ENCODE data around the gene AATK.

Gene AATK

DNA sequence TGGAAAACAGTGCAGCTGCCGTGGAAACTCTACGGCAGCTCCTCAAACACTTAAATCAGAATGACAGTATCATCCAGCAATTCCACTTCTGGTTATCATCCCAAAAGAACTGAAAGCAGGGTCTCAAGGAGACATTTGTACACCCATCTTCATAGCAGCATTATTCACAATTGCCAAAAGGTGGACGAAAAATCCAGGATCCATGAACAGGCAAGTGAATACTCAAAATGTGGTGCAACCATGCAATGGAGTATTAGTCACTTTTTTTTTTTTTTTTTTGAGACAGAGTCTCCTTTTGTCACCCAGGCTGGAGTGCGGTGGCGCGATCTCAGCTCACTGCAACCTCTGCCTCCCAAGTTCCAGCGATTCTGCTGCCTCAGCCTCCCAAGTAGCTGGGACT lies 10.6 kb upstream of the AATK start:
- H3K36me3 ChIP-seq (ENCODE audit: control insufficient read depth, low read length), result no peaks in the 10 kb centered on the region
- H3K4me3 ChIP-seq (ENCODE audit: low read length), result no peak overlapping the region
- H3K4me2 ChIP-seq (ENCODE audit: low read length), result no peak overlapping the region
- no peaks in the 10 kb centered on the region for H3K4me1 ChIP-seq (ENCODE audit: control insufficient read depth, low read length)
- H3K9me2 ChIP-seq (replicated peaks; ENCODE audit: control insufficient read depth, low read length), result no peaks in the 10 kb centered on the region
- no peaks in the 10 kb centered on the region for H4K20me1 ChIP-seq (ENCODE audit: control insufficient read depth, insufficient read depth, low read depth, low read length)
- H3K27me3 ChIP-seq (ENCODE audit: control insufficient read depth, low read length), result no peaks in the 10 kb centered on the region
- no peaks in the 10 kb centered on the region for H3F3A ChIP-seq (ENCODE audit: control insufficient read depth, insufficient read depth)
- no peak for TF ChIP-seq EZH2phosphoT487 (IDR thresholded peaks at IDR 0.05; ENCODE audit: borderline replicate concordance, low read length)
- TF ChIP-seq, protein P1, sequence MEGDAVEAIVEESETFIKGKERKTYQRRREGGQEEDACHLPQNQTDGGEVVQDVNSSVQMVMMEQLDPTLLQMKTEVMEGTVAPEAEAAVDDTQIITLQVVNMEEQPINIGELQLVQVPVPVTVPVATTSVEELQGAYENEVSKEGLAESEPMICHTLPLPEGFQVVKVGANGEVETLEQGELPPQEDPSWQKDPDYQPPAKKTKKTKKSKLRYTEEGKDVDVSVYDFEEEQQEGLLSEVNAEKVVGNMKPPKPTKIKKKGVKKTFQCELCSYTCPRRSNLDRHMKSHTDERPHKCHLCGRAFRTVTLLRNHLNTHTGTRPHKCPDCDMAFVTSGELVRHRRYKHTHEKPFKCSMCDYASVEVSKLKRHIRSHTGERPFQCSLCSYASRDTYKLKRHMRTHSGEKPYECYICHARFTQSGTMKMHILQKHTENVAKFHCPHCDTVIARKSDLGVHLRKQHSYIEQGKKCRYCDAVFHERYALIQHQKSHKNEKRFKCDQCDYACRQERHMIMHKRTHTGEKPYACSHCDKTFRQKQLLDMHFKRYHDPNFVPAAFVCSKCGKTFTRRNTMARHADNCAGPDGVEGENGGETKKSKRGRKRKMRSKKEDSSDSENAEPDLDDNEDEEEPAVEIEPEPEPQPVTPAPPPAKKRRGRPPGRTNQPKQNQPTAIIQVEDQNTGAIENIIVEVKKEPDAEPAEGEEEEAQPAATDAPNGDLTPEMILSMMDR (IDR thresholded peaks at IDR 0.05; ENCODE audit: low read depth, low read length, poor library complexity, severe bottlenecking), result no peak
- no peaks in the 10 kb centered on the region for H3K79me2 ChIP-seq (ENCODE audit: control insufficient read depth, low read length)
- H3K27ac ChIP-seq (ENCODE audit: low read depth, low read length), result no peak overlapping the region
- H3K9me3 ChIP-seq (ENCODE audit: control insufficient read depth, insufficient read depth, low read length), result peaks cover 5% of the 10 kb centered on the region; the same call in 1 of the 2 replicates

DNA sequence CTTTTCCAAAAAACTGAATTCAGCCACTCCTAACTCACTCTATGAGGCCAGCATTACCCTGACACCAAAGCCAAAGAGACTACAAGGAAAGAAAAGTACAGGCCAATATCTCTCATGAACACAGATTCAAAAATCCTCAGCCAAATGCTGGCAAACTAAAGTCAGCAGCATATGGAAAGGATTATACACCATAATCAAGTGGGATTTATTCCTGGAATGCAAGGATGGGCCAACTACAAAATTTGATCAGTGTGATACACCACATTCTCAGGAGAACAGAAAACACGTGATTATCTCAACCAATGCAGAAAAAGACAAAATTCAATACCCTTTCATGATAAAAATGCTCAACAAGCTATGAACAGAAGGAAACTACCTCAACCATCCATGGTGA lies 7.7 kb upstream of the AATK start:
- H3K4me1 ChIP-seq (ENCODE audit: control insufficient read depth, low read length), result no peaks in the 10 kb centered on the region
- H3K27ac ChIP-seq (ENCODE audit: low read depth, low read length), result no peak overlapping the region
- no peaks in the 10 kb centered on the region for H4K20me1 ChIP-seq (ENCODE audit: control insufficient read depth, insufficient read depth, low read depth, low read length)
- no peaks in the 10 kb centered on the region for H3K9me2 ChIP-seq (replicated peaks; ENCODE audit: control insufficient read depth, low read length)
- no peak overlapping the region for H3K4me3 ChIP-seq (ENCODE audit: low read length)
- no peaks in the 10 kb centered on the region for H3K27me3 ChIP-seq (ENCODE audit: control insufficient read depth, low read length)
- H3K4me2 ChIP-seq (ENCODE audit: low read length), result no peak overlapping the region
- TF ChIP-seq, protein P1 (IDR thresholded peaks at IDR 0.05; ENCODE audit: low read depth, low read length, poor library complexity, severe bottlenecking), result no peak
- no peak for TF ChIP-seq EZH2phosphoT487 (IDR thresholded peaks at IDR 0.05; ENCODE audit: borderline replicate concordance, low read length)
- H3K9me3 ChIP-seq (ENCODE audit: control insufficient read depth, insufficient read depth, low read length), result peaks cover 5% of the 10 kb centered on the region; the same call in 1 of the 2 replicates
- no peaks in the 10 kb centered on the region for H3K36me3 ChIP-seq (ENCODE audit: control insufficient read depth, low read length)
- H3K79me2 ChIP-seq (ENCODE audit: control insufficient read depth, low read length), result no peaks in the 10 kb centered on the region
- no peaks in the 10 kb centered on the region for H3F3A ChIP-seq (ENCODE audit: control insufficient read depth, insufficient read depth)

DNA sequence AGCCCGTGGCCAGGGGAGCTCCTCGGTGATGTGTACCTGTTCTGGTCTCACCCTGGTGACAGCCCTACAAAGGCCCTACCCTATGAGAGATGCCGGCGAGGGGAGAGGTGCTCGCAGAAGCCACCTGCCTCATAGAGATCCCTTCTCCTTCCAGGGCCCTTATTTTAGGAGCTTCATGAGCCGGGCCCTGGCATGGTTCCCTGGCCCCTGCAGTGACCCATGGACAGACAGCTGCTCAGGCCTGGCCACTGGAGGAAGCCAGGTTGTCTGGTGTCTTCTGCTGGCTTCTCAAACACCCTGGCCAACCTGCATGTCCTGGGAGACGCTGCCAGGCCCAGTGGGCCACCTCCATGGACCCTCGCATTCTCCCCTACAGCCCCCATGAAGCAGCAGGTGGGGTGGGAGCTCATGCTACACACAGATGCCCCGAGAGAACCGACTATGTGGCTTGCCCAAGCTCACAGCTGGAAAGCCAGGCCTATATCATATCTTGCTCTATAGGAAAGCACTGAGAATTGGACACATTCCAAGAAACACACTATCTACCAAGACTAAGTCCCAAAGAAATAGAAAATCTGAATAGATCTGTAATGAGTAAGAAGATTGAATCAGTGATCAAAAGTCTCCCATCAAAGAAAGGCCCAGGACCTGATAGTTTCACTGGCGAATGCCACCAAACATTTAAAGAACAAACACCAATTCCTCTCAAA lies 7.2 kb upstream of the AATK start:
- Histone ChIP-seq H3K36me3 (ENCODE audit: control insufficient read depth, low read length) (no peaks in the 10 kb centered on the region), H3K9me2 (replicated peaks; ENCODE audit: control insufficient read depth, low read length) (no peaks in the 10 kb centered on the region), H3K27ac (ENCODE audit: low read depth, low read length) (no peak overlapping the region), H3K27me3 (ENCODE audit: control insufficient read depth, low read length) (no peaks in the 10 kb centered on the region), H3K9me3 (ENCODE audit: control insufficient read depth, insufficient read depth, low read length) (peaks cover 5% of the 10 kb centered on the region; the same call in 1 of the 2 replicates), H3K4me2 (ENCODE audit: low read length) (no peak overlapping the region), H4K20me1 (ENCODE audit: control insufficient read depth, insufficient read depth, low read depth, low read length) (no peaks in the 10 kb centered on the region), H3K4me1 (ENCODE audit: control insufficient read depth, low read length) (no peaks in the 10 kb centered on the region), H3F3A (ENCODE audit: control insufficient read depth, insufficient read depth) (no peaks in the 10 kb centered on the region), H3K79me2 (ENCODE audit: control insufficient read depth, low read length) (no peaks in the 10 kb centered on the region), H3K4me3 (ENCODE audit: low read length) (no peak overlapping the region)
- TF ChIP-seq, protein P1 (IDR thresholded peaks at IDR 0.05; ENCODE audit: low read depth, low read length, poor library complexity, severe bottlenecking), result no peak
- no peak for TF ChIP-seq EZH2phosphoT487 (IDR thresholded peaks at IDR 0.05; ENCODE audit: borderline replicate concordance, low read length)
